Measurements from ENCODE around the gene RNF39. TPM values are rescaled to one million over a fixed set of nuclear protein-coding genes. Genes with fewer than 3 reads are reported as not detected.

The RNF39 gene
- total RNA-seq, 1 donor from 2014 or later: not detected

DNA sequence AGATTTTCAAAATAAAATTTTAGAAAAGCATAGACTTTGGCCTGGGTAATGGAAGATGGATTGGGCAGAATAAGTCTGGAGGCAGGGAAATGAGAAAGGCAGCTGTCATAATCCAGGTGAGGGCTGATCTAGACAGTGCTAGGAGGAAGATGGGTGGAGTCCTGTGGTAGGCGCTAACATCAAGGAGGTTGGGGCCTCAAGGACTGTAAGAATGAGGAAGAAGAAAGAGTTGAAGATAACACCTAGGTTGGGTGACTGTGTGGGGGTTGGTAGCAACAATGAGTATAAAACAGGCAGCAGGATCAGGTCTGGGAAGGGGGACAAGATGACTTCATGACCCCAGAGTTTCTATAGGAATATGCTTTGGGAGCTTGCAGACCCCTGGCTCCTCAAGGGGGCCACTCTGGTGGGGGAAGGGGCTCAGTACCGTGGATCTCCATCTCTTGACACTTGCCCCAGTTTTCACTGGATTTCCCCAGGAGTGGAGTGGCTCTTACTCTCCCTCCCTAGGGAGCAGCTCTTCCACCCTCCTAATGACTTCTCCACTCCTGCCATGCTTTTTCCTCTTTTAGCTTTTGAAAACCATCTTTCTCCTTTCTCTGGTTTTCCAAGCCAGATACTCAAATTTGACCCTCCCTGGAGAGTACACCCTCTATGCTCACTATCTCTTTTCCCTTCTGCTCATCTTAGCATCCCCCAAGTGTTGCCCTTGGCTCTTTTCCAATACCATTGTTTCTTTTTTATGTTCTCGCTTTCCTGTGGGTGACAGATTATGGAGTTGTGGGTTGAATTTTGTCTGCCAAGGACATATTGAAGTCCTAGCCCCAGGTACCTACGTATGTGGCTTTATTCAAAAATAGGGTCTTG, 22.6 kb upstream of the RNF39 start:
- DNase-seq (ENCODE audit: low spot score): no peak

DNA sequence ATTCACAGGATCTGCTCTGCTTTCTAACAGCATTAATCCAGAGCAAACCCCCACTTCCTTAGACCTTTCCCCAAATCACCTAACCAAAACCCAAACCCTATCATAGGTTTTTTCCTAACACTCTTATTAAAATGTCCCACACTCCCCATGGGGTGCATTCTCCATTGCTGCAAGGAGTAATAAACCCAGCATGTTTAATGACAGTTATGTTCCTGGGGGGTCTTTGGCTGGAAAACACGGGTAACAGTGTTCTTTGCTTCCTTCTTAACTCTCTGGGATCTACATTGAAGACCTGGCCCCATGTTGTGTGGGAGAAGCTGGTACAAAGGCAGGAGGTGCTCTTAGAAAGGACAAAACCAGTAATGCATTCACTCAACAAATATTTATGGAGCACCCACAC, 21.3 kb upstream of the RNF39 start:
- no peak for DNase-seq (ENCODE audit: low spot score)

DNA sequence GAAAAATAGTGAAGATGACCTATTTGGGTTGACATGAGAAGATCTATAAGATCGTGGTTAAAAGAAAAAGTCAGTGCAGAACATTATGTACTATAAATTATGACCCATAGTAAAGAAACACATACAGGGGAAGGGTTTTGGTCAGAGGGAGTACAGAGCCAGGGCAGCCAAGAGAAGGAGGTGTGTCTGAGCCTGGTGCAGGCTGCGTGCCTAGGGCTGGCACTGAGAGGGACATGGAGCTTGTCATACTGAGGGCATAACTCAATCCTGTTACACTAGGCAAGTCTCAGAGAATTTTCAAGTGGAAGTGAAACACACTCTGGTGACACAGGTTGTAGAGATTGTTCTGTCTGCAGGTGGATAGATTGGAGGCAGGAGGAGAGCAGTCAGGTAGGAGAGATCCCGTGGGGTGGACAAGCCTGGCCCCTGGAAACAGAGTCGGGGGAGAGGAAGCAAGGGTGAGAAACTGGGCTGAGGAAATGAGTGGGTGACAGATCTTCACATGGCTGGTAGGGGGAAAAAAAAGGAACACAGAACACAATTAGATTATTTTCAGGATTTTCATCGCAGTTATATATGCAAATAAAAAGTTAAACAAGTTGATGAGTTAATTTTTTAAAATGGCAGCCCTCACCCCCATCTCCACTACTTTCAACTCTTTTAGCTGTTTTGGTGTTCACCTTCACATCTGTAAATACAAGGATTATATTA, 18.5 kb upstream of the RNF39 start:
- DNase-seq (ENCODE audit: low spot score): no peak

DNA sequence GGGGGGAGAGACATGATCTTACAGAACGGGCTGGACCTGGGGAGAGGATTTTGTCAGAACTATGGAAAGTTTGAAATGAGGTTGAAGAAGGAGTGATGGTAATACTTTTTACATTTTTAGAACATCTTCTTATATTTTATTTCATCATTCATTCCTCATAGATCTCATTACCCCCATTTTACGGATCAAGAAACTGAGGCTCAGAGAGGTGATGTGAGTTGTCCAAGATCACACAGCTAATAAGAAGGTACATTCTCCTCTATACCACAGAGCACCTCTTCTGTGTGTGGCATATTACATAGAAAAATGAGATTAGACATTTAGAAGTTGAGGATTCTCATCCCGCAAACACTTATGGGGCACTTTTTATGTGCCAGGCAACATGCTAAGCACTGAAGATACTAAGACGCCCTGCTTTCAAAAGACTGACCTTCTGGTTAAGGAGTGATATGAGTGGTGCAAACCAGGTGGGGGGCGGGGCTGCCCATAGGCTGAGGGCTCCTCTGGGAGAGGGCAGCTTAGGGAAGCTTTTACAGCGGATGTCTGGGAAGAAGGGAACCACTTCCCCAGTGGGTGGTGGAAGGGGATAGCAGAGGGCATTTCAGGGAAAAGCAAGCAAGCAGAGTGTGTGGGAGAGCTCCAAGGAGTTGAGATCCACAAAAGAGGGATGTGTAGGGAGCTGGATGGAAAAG, 17.4 kb upstream of the RNF39 start:
- DNase-seq (ENCODE audit: low spot score): no peak

DNA sequence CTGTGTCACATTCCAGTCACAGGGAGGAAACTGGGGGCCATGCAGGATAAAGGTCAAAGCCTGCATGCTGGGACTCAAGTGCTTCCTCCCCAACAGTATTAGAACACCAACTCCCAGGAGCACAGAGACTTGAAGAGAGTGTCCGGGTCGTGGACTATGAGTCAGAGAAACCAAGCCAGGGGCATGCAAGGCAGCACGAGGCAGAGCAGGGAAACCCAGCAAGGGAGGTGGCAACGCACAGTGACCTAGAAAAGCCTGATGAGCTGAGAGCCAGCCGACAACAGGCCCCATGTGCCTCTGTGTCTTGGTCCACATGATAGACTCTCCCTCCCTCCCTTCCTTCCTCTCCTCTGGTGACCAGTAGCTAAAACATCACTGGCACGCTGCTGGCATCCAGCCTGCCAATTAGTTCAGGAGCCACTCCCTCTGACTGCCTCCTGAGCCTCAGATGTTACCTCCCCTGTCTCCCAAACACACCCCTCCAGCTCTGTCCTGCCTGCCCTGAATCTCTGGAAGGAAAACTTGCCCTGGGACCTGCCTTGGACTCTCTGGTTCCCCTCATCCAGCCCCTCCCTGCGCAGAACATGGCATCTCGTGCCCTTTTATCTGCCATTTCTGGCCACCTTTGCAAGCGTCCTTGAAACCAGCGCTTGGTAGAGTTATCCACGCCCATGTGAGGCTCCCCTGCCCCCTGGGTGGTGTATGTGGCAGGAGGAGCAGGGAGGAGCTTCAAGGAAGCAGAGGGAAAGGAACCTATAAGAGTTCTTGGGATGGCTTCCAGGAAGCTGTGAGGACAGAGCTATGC, 16.2 kb upstream of the RNF39 start:
- DNase-seq (ENCODE audit: low spot score): no peak

DNA sequence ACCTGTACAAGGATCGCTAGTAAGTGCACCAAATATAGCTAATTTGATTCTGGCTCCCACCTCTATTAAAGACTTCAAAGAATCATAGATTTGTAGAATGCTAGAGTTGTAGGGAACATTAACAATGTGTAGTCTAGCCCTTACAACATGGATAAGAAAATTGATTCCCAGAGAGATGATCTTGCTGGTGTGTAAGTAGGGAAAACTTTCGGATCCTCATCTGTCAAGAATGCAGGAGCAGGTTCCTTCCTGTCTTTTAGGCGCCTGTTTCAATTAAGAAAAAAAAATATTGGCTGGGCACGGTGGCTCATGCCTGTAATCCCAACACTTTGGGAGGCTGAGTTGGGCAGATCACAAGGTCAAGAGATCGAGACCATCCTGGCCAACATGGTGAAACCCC, 12.3 kb upstream of the RNF39 start:
- DNase-seq (ENCODE audit: low spot score): no peak

DNA sequence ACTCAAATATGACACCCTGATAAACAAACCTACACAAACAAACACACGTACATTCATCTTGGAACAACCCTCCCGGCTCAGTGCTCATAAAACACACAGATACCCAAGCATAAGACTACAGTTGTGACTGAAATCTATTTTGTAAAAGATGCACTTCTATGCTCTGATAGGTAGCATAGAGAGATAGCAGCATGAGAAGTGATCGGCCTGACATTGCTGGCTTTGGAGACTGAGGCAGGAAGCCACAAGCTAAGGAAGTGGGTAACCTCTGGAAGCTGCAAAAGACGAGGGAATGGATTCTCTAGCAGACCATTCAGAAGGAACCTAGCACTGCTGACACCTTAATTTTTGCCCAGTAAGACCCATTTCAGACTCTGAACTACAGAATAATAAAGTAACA, 1.6 kb upstream of the RNF39 start:
- DNase-seq (ENCODE audit: low spot score): no peak

DNA sequence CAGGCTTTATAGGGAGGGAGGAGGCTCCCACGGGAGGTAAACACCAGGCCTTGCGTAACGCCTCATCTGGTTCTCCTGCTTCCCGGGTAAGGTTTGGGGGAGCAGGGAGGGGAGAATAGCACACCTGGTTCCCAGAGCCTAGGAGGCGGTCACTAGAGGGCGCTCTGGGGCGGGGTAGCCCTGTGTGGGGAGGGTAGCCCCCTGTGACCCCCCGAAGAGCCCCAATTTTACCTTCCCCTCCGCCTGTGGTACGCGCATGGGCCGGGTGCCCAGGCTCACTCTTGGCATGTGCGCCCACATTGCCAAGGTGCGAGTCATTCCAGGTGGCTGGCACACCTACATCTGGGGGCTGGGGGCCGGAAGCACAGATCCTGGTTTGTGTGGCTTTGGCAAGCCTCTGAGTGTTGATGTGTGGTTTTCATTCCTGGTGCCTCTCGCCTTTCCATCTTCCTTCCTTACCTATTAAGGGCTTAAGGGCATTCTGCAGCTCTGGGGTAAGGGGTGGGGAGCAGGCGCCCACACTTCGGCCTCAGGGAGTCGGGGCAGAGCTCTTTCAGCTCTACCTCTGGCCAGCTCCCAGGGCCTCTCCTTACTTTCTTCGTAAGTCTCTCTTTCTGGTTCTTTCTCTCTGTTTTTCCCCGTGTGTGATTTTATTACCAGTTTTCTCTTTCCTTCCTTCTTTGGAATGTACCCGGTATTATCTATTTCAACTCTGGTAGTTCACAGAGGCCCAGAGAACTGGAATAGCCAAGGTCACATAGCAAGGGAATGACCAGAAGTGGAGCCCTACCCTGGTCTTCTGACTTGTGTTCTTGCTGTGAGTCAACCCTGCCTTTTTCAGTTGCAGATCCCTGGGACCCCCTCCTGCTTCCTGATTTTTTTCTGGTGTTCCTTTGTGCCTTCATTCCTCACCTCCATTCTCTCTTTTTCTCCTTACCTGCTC, 492 bp upstream of the RNF39 start:
- DNase-seq (ENCODE audit: low spot score): no peak

DNA sequence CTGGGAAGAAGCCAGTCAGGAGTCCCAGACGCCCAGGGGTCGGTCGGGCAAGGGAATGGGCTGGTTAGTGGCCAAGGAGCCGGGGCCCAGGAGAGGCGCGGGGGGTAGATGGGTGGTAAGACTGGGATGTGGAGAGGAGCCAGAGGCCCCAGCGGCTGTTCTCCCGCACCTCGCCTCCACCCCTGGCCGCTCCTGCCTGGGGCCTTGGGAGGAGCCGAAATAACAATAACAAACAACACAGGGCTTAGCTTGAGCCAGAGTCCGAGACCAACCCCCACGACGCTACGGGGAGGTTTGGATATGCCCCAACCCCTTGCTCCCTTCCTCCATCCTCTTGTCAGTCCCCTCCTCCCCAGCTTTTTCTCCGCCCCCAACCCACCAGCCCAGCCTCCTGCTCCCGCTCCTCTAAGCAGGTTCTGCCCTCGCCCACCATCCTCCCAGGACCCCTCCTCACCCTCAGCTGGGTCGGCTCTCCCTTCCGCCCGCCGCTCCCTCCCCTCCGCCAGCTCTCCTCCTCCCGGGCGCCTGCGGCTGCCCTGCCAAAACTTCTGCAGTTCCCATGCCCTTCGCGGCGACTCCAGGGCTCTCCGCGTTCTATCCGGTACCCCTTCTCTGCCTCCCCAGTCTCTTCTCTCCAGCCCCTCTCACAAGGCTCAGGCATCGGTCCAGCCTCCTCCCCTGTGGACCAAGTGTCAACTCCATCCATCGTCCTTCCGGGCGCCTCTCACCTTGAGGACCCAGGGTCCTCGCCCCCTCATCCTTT, 1.1 kb downstream of the RNF39 start:
- DNase-seq (ENCODE audit: low spot score): no peak

DNA sequence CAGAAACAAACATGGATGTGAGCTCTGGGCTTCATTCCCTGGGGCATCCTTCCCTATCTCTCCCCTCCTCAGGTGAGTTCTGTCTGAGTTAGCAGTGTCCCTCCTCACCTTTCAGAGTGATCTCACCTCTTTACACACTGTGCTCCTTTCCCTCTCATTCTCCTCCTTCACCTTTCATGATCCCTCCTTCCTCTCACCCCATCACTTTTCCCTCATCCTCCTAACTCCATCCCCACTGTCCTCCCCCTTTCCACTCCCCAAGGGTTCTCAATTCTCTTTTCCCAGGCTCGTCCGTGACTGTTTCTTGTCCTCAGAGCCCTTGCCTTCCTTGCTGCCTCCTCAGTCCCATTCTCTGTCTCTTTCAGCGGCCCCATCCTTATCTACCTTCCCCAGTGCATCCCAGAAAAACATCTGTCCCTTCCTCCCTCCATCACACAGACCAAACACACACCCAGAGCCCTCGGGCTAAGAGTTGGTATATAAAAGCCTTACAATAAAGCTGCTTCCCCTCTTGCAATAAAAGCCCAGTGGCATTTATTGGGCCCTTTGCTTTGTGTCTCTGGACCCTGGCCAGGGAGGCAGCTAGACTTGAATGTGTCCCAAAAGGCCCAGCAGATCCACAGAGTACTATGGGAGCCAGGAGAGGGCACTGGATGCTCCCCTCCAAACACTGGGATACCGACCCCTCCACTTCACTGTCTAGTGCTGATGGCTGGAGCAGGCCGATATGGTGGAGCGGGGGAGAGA, 1.9 kb downstream of the RNF39 start:
- no peak for DNase-seq (ENCODE audit: low spot score)

DNA sequence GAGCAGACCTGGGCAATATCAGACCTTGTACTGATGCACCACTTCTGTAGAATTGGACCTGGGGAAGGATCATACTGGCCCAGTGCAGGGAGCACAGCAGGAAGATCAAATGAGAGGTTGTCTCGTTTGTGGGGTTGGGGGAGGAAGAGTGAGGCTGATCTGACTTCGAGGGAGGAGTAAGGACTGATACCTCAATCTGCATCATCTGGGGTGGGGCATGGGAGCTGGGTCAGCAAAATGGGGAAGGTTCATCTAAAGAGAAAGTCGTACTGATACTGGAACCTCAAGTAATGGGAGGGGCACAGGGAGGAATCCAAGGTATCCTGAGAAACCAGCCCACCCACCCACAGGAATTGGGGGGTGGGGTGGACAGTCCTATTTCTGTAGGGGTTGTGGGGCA, 3.7 kb downstream of the RNF39 start:
- no peak for DNase-seq (ENCODE audit: low spot score)

DNA sequence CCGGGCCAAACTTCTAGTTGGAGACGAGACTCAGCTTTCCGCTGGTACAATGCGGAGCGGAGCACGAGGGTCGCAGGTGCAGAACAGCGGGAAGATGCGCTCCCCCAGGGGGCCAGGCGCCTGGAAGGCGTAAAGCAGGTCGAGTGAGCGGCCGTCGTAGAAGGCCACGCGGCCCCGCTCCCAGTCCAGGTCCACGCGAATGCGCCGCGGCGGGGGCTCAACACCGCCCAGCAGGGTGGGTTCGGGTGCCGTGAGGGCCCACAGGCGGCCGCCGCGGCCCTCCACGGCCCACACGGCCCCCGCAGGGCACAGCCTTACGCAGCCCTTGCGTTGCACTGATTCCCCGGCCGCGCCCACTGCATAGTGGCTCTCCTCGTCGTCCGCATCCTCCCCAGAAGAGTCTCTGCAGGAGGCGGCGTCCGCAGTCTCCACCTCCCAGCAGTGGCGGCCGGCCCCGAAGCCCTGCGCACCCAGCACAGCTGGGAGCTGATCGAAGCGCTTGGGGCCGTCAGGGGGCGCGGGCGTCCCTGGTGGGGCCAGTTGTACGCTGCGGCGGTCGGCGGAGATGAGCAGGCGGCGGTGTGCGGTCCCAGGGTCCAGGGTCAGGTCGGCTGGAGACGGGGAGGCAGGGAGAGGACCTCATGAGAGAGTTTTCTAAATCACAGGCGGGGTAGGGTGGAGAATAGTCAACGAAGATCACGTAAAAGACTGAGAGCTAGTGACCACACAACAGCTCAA, 4.3 kb downstream of the RNF39 start:
- DNase-seq (ENCODE audit: low spot score): no peak

DNA sequence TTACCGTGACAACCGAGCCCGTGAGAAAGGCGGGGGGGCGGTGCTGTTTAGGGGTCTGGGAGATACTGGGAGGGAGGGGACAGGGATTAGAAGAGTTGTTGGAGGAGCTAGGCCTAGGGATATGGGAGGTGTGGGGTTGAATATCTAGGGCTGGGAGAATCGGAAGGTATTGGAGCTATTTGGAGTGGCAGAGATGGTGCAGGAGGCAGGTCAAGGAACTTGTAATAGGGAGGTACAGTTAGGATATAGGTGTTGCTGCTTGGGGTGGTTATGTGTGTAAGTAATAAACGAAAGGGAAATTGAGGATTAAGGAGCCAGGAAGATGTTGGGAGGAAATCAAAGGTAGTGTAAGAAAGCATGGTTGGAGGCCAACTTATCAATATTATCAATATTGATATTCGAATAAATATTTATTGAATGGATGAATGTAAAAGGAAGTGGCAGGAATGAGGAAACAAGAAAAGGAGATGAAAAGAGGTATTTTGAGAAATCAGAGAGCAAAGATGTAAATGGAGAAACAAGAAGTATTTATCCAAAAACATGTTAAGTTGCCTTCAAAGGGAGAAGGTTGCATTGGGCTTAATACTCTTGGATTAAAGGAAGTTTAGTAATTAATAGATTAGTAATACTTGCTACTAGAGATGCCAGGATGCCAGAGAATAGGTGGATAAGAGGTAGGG, 8.0 kb downstream of the RNF39 start:
- DNase-seq (ENCODE audit: low spot score): no peak

DNA sequence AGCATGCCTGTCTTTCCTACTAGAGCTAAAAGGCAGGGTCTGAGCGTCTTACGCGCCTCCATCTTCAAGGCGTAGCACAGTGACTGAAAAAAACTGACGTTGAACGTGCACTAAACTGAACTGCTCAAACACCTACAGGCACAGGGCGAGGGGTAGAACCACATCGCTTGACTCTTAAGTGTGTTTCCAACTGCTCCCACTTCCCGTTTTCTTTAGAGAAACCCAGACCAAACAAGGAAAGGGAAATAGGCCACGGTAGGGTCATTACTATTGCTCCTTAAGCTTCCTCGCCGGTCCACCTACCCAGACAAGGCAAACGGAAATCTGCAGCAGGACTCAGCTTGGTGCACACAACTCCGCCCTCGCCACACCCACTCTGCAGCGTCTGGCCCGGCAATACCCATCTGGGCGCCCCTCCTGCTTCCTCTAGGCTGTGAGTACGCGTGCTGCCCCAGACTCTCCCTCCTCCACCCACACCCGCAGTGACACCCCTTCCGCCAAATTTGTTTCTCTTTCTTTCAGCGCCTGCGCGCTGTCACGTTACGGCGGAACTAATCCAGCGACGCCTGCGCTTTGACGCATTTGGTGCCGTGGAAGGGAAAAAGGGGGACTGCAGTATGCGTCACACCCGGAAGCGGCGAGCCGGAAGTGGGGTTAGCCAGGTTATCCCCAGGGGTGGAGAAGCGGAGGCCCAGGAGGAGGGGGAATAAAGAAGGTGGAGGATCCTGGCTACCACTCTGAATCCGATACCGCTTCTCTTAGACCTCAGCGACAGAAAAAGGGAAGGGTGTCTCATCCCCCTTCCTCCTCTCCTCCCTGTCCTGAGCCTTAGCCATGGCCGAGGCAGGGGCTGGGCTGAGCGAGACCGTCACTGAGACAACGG, 8.8 kb downstream of the RNF39 start, which contains the start of gene PPP1R11:
Gene PPP1R11 (plus strand): TSS at position 622 of the 883 bp plus-strand sequence. CDS start 213 bp downstream, at position 835.
- DNase-seq (ENCODE audit: low spot score): peak; percentile 97

DNA sequence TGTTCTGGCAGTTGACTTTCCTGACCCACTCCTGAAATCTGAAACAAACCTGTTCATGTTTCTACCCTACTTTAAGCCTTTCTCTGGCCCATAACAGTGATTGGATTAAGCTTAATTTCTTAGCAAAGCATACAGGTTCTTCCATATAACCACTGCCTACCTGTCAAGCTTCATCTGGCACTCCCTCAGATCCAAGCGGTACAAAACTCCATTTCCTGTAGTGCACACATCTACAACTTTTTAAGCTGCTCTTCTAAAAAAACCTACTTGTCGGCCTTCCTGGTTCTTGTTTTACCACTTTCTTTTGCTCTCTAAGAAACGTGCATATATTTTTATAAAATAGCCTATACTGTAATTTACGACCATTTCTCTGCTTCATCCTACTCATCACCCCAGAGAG, 9.5 kb downstream of the RNF39 start:
- no peak for DNase-seq (ENCODE audit: low spot score)

DNA sequence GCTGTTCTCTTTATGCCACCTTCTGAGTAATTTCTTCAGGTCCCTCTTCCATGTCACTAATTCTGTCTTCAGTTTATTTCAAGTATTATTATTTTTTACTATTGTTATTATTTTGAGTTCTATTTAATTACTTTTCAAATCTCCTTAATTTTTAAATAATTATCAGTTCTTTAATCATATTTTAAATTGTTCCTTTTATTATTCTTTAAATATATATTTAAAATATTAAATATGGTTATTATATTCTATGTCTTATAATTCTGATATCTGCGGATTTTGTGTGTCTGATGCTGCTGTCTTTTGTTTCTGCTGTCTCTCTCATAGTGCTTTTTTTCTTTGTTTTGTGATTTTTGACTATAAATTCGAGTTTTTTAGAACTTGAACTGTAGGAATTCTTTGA, 12.3 kb downstream of the RNF39 start:
- DNase-seq (ENCODE audit: low spot score): no peak
